Heart left ventricle (tissue), 16 donors: Measurements from ENCODE around the gene SEPTIN11. TPM values are rescaled to one million over a fixed set of nuclear protein-coding genes. Genes with fewer than 3 reads are reported as not detected.

Experiments used
- ATAC-seq, 4 donors: fragments of 200-7000 bp; cut with Tn5 transposase; one replicate each; pipeline ENCODE4 v1.9.1; 2020 to 2022; ENCODE audit warnings: moderate library complexity in 4 of 4, mild to moderate bottlenecking in 3 of 4, moderate number of reproducible peaks in 1 of 4
- DNase-seq, 5 donors: peaks; one replicate each; pipeline ENCODE4 v3.0.0-alpha.2; 2020
- H3K27ac ChIP-seq, 12 donors: fragments of 200-600 bp; sonication (generic) in 4 of 12; one replicate each; pipeline versions ENCODE4 v1.5.0 to v1.8.0; 2016 to 2022; ENCODE audit warnings: mild to moderate bottlenecking in 2 of 12
- H3K27me3 ChIP-seq, 9 donors: fragments of 200-600 bp; sonication (generic) in 2 of 9; one replicate each; pipeline versions ENCODE4 v1.5.1 to v1.8.0; 2016 to 2022; ENCODE audit warnings: mild to moderate bottlenecking in 3 of 9
- H3K36me3 ChIP-seq, 9 donors: fragments of 200-600 bp; sonication (generic) in 2 of 9; one replicate each; pipeline versions ENCODE4 v1.5.0 to v1.8.0; 2018 to 2022; ENCODE audit warnings: mild to moderate bottlenecking in 2 of 9
- H3K4me1 ChIP-seq, 12 donors: fragments of 200-600 bp; sonication (generic) in 4 of 12; one replicate each; pipeline versions ENCODE4 v1.5.0 to v1.8.0; 2016 to 2022; ENCODE audit warnings: mild to moderate bottlenecking in 3 of 12
- H3K4me3 ChIP-seq, 12 donors: fragments of 200-600 bp; sonication (generic) in 4 of 12; one replicate each; pipeline versions ENCODE4 v1.5.0 to v1.8.0; 2017 to 2022; ENCODE audit warnings: mild to moderate bottlenecking in 9 of 12, moderate library complexity in 4 of 12
- H3K9me3 ChIP-seq, 12 donors: fragments of 200-600 bp; sonication (generic) in 4 of 12; one replicate each; pipeline versions ENCODE4 v1.5.0 to v1.8.0; 2016 to 2022; ENCODE audit warnings: mild to moderate bottlenecking in 1 of 12
- CTCF ChIP-seq, 12 donors: fragments of 200-600 bp; sonication (generic) in 4 of 12; IDR thresholded peaks; one replicate each; pipeline versions ENCODE4 v1.5.0 to v1.8.0; 2018 to 2022; ENCODE audit warnings: antibody characterized with exemption in 12 of 12, mild to moderate bottlenecking in 5 of 12
- POLR2A ChIP-seq, 2 donors: fragments of 450-650 bp; IDR thresholded peaks; one replicate each; pipeline ENCODE4 v1.6.1; 2017; ENCODE audit warnings: antibody characterized with exemption in 2 of 2, mild to moderate bottlenecking in 2 of 2, moderate library complexity in 2 of 2
- WGBS, 4 donors: extraction: QIAGEN DNeasy Blood & Tissue Kit in 2 of 4; methylation state at CpG; one replicate each; pipeline versions ENCODE4 v1.1.5 to v1.1.7; 2013 to 2018; 5-methylcytosine and 5-hydroxymethylcytosine counted together
- intact Hi-C, 10 donors: fragments of 100-400 bp; cut with DNase I; formaldehyde crosslinking; loops; one replicate each; pipeline versions ENCODE4 v1.11.1 to v1.14.2; 2022
- polyA plus RNA-seq, 2 donors: library from polyadenylated mRNA; stranded (reverse); fragments of 200-250 nt; gene quantifications; one replicate each; pipeline ENCODE4 v1.2.3, GENCODE V29; 2013
- total RNA-seq, 9 donors: library from RNA; depleted of rRNA in 2 of 9; stranded (reverse); fragments of >200 nt in 2 of 9; fragmentation: NEBNext Ultra II Directional in 3 of 9; extraction: Animal tissue kit (Norgen Biotek cat#: 25700) in 3 of 9; gene quantifications; one replicate each; pipeline versions ENCODE4 v1.1.0 to v1.2.4, GENCODE V29; 2016 to 2023
- donor health status: ischemic (EF 13 %, LVEDD 7.1; RV severe dilation, severe dysfunction).
- donor health status: healthy with polysubstance abuse.
- donor health status: DM: no; HTN: yes; CAD: no.
- donor health status: DM: no; HTN: no; CAD: no.
- donor health status: ischemic (EF 25% LVEDD 6.9; RV normal size, moderate dysfunction).
- donor health status: ischemic (EF 25% LVEDD 5.7; RV mildly dilated, moderate dysfunction).
- donor health status: healthy.
- donor health status: DM: yes; HTN: yes; CAD: no.
- donor health status: ischemic (EF 35%, LVEDD 5.7; RV mildly dilated, moderate dysfunction).
- donor health status: nonischemic (EF 11% LVEDD 7.7; RV severe dilation, severe dysfunction).
- donor health status: DM: yes; HTN: yes; CAD: no.
- donor health status: PGD.
- donor health status: ischemic (EF 29% LVEDD 5.4; RV normal size, mild dysfunction).
- donor health status: nonischemic (EF 23%, LVEDD 6.1; RV moderate dilation, normal function).

The SEPTIN11 gene
- total and polyA plus RNA-seq, 11 donors: 9.9 to 58.9 (median 31.9) TPM

GRCh38 chr4:76964769-76965168 lies 15.2 kb downstream of the SEPTIN11 start:
- Histone ChIP-seq H3K27ac (no peak overlapping the region), H3K4me3 (no peak overlapping the region), H3K27me3 (no peaks in the 10 kb centered on the region), H3K36me3 (no peaks in the 10 kb centered on the region), H3K4me1 (peaks cover 0 to 25% (median 0%) of the 10 kb centered on the region in 12 donors), H3K9me3 (no peaks in the 10 kb centered on the region)
- ATAC-seq (no peak), DNase-seq (no peak)
- 32 to 50% (median 36%) methylated on average over 1 of the region's 1 CpG for WGBS, 4 donors
- no peak for TF ChIP-seq CTCF (IDR thresholded peaks at IDR 0.05)
- intact Hi-C loops: no loop called here

- WGBS, 4 donors: 87 to 94% (median 93%) methylated on average over 2 of the region's 2 CpGs
These were observed 16.5 kb downstream of the SEPTIN11 start for GRCh38 chr4:76965866-76966579.

GRCh38 chr4:76968937-76969336 lies 19.4 kb downstream of the SEPTIN11 start:
- intact Hi-C loops: no loop called here

More at GRCh38 chr4:76965866-76966579, 16.5 kb downstream of the SEPTIN11 start:
- H3K4me1 ChIP-seq: peaks cover 0 to 28% (median 0%) of the 10 kb centered on the region in 12 donors
- H3K27me3 ChIP-seq: no peaks in the 10 kb centered on the region
- no peaks in the 10 kb centered on the region for H3K9me3 ChIP-seq
- TF ChIP-seq CTCF (IDR thresholded peaks at IDR 0.05) (no peak), POLR2A (IDR thresholded peaks at IDR 0.05) (no peak)
- DNase-seq (no peak), ATAC-seq (no peak)
- intact Hi-C loops: no loop called here
- H3K36me3 ChIP-seq: no peaks in the 10 kb centered on the region
- H3K27ac ChIP-seq: no peak overlapping the region
- no peak overlapping the region for H3K4me3 ChIP-seq

More at GRCh38 chr4:76968937-76969336, 19.4 kb downstream of the SEPTIN11 start:
- 76 to 83% (median 80%) methylated on average over 4 of the region's 4 CpGs for WGBS, 4 donors
- ATAC-seq (peak in 3 of 4 donors; percentile 47 to 76 (median 60)), DNase-seq (peak in 1 of 5 donors; percentile 26)
- H3K4me1 ChIP-seq: peaks cover 0 to 26% (median under 1%) of the 10 kb centered on the region in 12 donors
- no peak overlapping the region for H3K4me3 ChIP-seq
- H3K9me3 ChIP-seq: no peaks in the 10 kb centered on the region
- no peak for TF ChIP-seq CTCF (IDR thresholded peaks at IDR 0.05)
- no peak for TF ChIP-seq POLR2A (IDR thresholded peaks at IDR 0.05)
- H3K36me3 ChIP-seq: peaks cover 0 to 4% (median 0%) of the 10 kb centered on the region in 9 donors
- peak overlapping the region in 3 of 12 donors; percentile 4 to 17 (median 5) for H3K27ac ChIP-seq
- H3K27me3 ChIP-seq: no peaks in the 10 kb centered on the region
